Hematopoietic multipotent progenitor cell treated with erythropoietin and hydrocortisone succinate and interleukin-3 and kit ligand, for 4 days (in vitro differentiated cells): ENCODE data around the gene CYP2J2.
A peak's percentile ranks its signal among the peaks of the same experiment; 100 is the strongest.
"Not testable (repeated sequence)": the region's sequence is repeated elsewhere in the genome, so short reads cannot be mapped to it uniquely, and the experiment has no call there.

ENCODE experiments used
- DNase-seq: peaks from one replicate; pipeline ENCODE4 v3.0.0-alpha.2; 2015

The CYP2J2 gene

DNA sequence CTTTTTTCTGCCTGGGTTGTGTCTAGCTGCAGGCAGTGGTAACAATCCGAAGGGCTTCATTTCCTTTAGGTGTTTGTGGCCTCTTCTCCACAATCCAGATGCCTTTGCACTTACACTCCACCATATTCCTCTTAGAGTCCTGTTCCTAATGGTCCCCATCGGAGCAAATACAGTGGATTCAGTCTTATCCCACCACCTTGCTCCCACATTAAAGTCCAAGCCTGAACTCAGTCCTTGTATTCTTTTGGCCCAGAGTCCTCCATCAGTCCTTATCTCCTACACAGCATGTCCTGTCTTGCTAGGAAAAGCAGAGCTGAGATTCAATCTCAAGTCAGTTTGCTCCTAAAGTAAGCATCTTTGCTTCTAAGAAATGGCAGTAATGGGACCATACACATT, 8.8 kb downstream of the CYP2J2 start:
- no peak for DNase-seq

DNA sequence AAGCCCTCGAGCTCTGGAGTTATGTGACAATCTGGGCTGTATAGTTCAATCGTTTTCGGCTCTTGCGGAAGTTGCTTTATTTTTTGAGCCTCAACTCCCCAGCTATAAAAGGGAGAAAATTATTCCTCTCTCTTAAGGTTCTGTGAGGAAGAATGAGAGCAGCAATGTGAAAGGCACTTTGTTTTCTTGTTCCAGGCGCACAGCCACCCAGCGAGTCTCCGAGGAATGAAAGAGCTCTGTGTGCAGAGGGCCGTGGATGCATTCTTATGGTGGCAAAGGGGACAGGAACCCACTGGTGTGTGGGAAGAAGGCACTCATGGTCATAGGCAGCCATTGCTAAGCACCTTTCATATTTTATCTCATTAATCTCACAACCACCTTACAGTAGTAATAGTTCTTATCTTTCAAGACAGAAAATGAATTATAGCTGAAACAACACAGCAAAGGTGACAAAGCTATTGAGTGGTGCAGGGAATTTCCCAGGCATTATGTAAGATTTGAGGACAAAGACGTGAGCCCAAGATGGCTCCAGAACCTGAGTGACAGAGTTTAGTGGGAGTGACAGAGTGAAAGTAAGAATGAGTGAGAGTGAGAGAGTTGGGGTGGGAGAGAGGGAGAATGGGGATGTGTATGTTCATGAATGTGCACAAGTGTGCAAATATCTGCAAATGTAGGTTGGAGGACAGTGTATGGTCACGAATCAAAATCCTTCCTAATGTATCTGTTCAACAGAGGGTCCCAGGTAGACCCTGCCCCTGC, 9.4 kb downstream of the CYP2J2 start:
- DNase-seq, result no peak

DNA sequence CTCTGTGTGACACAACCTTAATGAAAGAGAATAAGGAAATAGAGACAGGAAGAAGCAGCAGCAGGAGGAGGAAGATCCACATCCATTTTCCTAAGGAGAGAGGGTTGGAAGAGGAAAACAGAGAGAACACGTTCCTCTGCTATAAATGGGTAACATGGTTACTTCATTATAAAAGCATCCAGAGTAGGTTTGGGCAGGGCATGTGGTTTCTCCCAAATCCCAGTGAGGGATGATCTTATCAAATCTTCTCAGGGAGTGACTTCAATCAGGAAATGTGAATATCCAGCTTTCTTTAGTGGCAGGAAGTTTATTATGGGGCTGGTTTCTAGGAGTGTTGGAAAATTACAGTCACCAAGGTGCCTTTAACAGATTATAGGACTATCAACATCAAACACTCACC, 11.1 kb downstream of the CYP2J2 start:
- no peak for DNase-seq

DNA sequence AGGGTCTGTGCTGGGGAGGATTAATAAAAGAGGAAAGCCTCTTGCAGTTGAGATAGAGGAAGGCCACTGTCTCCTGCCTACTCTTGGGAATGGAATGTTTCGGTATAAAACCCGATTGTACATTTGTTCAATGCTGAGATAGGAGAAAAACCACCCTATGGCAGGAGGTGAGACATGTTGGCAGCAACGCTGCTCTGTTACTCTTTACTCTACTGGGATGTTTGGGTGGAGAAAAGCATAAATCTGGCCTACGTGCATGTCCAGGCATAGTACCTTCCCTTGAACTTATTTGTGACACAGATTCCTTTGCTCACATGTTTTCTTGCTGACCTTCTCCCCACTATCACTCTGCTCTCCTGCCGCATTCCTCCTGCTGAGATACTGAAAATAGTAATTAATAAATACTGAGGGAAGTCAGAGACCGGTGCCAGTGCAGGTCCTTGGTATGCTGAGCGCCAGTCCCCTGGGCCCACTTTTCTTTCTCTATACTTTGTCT, 11.7 kb downstream of the CYP2J2 start:
- DNase-seq, result not testable (repeated sequence)

DNA sequence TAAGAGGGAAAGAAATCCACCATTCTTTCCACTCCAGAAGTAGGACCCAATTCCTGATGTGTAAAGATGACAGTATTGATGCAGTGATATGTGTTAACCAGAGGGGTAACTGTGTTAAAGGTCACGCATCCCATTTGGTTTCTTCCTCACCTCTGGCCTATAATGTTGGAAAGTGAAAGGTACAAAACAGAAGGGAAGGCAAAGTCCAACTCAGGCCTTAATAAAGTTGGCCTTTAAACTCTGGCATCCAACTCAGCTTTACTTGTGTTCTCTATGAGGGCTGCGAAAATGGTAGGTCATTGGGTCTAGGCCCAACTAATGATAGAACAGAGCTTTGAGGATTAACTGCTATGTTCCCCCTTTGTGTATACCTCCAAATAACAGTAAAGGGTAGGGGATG, 17.9 kb downstream of the CYP2J2 start:
- no peak for DNase-seq

DNA sequence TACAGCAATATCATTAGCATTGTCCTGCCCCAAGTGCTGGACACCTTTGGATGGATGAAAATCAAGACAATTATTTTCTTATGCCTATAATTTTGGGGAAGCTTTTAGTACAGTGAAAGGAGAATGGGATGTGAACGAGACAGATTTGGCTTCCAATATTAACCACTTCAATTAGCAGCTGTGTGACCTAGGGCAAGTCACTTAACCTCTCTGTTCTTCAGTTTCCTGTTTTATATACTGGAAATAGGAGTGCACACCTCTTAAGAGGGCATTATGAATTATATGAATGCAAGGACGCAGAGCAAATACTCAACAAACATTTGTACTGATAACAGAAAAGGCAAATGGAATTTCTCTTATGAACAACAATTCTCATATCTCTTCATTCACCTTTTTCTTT, 18.5 kb downstream of the CYP2J2 start:
- DNase-seq, result no peak

DNA sequence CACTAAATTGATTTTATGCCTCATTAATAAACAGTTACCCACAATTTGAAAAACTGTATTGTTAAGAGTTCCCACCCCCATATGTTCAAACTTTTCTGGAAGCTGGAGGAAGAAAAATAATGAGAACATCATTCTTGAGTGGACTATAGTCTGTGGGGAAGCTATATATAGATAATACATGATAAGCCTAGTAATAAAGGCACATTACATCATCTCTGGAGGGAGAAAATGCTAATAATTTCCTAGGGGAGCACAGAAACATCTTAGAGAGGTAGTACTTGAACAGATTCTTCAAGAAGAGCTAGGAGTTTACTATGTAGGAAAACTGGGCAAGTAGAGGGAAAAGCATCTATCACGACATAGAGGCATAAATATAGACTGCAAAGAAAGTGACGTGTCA, 19.6 kb downstream of the CYP2J2 start:
- no peak for DNase-seq

DNA sequence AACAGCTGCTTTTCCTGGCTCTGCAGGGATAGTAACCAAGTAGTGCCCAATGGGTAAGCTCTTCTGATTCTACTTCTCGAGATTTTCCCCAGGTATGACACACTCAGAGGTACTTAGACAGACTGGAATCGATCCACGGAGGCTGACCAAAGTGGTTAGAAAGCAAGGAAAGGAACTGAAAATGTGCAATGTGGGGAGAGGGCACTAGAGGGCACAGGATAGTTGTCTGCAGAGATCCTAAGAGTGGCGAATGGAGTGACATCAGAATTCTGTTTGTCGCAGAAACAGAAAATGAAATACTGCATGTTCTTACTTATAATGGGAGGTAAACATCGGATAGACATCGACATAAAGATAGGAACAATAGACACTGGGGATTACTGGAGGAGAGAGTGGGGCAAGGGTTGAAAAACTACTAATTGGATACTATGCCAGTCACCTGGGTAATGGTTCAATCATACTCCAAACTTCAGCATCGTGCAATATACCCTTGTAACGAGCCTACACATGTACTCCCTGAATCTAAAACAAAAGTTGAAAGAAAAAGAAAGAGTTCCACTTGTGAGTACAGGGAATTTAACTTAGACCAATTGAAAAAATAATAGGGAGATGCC, 23.3 kb downstream of the CYP2J2 start:
- peak; percentile 66 for DNase-seq

DNA sequence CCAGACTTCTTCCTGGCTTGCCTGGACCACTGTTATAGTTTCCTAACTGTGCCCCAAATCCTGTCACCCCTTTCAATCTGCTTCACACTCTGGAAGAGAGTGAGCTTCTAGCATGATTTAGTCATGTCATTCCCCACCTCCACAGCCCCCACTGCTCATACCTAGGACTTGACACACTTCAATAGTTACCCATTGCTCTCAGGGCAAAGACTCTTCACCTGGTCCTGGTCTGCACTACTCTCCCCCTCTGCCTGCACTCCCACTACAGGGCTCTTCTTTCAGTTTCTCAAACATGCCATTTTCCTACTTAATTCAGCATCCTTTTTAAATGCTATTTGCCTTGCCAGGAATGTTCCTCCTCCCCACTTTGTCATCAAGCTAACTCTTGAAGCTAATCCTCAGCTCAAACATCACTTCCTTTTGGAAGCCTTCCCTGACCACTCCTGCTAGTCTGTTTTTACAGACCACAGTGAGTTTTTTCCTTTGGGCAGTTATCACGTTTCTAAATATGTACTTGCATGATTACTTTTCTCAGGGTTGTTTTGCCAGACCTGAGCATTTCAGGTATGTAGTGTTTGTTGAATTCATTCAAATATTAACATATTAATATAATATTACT, 24.7 kb downstream of the CYP2J2 start:
- DNase-seq, result no peak

DNA sequence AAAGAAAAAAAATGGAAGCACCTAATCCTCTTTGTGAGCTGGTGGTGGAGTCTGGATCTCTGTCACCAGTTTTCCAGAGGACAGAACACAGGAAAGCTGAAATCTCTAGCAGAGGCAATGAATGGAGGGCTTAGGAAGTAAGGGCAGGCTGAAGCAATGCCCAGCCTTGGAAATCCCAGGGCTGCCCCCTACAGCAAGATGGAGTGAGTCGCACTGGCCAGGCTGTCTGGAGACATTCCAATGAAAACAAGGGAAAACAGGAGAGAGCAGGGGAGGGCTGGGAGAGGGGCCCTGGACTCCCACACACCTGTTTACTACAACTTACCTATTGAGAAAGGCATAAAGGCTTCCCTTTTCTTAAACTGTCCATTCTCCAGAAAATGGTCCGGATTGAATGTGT, 25.9 kb downstream of the CYP2J2 start:
- no peak for DNase-seq

DNA sequence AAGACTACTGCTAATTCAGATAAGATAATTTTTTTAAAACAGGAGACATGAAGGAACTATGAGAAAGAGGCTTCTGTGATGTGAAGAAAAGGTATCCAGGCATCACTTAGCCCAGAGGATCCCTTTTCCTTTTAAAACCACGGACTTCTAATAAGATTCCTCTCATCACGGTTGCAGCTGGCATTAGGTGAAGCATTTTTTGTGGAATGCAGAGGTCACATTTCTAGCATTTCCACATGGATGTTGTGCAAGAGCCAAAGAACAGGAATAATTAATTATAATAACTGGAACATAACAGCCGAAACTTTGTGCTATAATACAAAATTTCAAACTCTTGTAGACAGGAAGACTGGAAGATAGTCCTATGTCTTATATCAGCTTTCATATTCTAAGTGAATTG, 27.6 kb downstream of the CYP2J2 start:
- DNase-seq, result no peak

DNA sequence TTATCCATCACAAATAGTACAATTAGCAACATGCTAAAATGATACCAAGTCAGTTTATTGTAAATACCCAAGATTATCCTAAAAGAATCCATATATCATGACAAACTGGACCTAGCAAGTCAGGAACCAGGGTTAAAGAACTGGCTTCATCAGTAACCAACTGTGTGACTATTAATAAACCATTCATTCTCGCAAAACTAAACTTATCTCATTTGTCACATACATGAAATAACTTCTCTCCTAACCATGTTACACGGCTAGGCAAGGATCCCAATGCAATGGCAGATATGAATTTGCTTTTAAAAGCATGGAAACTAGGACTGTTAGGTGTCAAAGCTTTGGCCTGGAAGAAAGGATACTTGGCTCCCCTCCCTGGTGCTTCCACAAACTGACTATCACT, 29.4 kb downstream of the CYP2J2 start:
- no peak for DNase-seq

DNA sequence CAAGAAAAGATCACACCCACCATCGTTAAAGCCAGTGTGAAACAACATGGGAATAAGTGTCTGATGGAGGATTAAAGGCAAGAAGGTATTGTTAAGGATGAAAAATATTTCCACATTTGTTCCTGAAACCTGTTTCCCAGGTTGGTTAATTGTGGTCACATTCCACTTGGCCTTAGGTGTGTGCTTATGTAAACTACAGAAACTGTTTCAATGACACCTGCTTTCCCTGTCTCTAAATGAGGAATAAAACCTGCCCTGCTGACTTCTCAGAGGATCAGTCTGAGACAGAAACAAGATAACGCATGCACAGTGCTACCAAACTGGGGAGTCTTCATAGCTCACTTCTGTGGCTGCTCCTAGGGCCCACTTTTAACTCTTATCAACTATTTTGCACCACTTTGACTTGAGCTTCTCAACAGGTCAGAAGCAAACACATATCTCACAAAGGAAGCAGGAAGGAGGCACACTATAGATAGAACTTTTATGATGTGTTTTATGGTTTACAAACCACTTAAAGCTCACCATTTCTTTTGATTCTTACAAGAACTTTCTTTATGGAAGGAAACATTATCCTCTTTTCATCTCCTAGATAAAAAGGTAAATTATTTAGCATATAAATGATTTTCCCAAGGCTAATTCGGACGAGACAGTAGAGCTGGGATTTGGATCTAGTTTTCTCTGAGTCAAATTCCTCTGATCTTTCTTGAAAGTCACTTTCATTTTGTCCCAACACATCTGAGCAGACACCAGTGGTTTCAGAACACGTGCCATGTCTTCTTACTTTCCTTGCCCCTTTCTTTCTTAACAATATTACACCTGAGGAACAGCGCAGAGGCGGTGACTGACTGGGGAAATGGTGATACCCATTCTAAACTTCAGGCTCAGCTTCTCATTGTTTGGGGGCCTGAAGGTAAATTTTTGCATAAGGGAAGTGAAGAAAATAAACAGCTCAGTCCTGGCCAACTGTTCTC, 33.4 kb downstream of the CYP2J2 start:
- peak; percentile 24 for DNase-seq

DNA sequence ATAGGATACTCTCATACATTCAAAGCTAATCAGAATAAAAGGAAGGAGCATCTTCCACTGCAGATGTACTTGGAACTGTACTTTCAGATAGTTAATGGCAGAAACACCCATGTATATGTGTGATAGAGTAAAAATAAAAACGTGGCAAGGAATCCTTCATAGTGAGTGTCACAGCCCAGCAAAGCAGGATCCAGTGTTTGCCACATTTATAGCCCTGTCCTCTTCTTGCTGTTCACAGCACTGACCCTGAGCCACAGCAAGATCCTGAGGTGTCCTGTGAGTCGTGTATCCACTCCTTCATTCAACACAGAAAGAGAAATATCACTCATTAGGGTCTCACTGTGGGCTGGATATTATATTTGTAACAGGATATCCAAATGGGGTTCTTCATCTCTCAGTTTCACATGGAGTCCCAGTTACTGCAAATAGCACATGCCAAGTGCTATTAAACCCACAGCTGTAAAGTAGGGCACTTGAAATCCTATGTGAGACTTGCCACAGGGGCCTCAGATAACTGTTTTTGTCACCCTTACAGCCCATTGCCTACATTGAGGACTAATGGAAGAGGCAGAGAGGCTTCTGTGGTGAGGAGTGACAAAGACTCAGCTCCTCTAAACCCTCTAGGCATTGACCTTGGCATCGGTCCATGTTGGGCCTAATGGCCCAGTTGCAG, 41.3 kb downstream of the CYP2J2 start:
- DNase-seq, result no peak

DNA sequence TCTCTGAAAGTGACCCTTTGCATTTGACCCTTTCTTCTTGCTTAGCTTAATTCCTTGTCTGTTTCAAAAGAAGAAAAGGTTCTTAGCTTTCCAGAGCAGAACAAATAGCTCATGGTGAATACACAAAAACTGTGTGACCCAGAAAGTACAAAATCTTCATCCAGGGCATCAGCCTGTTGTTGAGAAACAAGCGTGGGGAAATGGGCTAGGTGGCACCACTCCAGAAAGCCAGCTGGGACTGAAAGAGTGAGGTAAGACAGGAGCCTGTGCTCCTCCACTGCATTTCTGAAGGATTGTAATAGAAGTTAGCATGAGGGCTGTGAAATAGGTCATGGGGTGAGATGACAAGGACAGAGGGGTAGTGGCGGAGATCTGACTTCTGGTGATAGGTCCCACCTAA, 45.8 kb downstream of the CYP2J2 start:
- peak; percentile 20 for DNase-seq

DNA sequence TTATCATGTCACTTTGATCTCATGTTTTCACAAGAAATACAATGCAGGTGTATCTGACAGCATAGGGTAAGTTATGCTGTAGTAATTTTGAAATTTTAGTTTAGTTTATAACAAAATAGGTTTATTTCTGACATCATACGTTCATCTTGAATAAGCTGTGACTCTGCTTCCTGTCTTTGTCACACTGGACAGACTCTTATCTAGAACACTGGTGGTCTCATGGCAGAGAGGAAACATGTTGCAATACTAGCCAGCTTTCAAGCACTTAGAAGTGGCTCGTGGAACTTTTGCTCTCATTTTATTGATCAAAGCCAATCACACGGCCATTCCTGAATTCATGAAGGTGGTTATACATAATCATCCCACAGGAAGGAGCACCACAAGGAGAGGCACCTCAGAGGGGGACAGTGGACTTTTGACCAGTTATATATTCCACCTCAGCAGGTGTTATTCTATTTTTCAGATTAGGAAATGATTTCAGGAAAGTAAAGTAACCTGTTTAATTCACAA, 46.5 kb downstream of the CYP2J2 start:
- DNase-seq, result peak; percentile 77

DNA sequence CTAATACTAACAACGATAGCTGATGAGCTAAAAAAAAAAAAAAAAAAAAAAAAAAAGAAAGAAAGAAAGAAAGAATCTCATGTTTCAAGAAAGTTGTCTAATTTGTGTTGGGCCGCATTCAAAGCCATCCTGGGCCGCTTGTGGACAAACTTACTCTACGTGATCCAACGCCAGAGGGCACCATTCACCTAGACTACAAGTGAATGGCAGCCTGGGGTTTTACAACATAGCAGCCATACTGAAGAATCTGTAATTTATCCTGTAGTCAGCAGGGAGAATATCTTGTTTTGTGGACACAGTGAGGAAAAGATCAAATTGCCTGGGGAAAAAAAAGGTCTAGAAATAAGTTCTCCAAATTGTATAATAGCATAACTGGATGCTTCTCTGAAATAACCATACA, 47.0 kb downstream of the CYP2J2 start:
- DNase-seq, result peak; percentile 89

DNA sequence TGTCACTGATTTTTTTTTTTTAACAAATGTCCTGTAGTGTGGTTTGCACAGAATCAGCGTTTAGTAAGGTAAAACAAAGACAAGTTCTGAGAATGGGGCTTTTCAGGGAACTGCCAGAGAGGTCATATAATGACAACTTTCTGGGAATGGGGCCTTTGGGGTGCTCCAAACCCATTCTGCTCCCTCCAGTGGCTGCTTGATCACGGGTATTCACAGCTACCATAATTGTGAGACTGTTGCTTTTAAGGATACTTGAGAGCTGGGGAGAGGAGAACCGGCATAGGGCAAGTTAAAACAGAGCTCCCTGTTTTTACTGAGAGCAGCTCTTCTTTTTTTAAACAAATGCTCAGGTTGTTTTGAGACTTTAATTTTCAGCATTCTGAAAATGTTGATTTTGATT, 48.2 kb downstream of the CYP2J2 start:
- no peak for DNase-seq

DNA sequence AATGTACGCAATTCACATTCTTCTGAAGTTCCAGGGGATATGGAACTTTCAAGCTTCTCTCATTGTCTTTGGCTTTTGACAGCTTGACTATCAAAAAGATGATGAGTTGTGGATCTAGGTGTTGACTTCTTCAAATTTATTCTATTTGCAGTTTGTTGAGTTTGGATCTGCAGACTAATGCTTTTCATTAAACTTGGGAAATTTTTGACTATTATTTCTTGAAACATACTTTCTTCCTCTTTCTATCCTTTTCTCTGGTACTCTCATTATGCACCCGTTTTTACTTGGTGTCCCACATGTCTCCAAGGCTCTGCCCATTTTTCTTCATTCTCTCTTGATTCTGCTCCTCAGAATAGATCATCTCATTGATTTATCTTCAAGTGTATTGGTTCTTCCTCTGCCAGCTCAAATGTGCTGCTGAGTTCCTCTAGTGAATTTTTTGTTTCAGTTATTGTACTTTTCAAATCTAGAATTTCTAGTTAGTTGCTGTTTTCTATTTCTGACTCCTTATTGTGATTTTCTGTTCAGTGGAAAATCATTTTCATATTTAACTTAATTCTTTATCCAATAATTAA, 49.4 kb downstream of the CYP2J2 start:
- no peak for DNase-seq

DNA sequence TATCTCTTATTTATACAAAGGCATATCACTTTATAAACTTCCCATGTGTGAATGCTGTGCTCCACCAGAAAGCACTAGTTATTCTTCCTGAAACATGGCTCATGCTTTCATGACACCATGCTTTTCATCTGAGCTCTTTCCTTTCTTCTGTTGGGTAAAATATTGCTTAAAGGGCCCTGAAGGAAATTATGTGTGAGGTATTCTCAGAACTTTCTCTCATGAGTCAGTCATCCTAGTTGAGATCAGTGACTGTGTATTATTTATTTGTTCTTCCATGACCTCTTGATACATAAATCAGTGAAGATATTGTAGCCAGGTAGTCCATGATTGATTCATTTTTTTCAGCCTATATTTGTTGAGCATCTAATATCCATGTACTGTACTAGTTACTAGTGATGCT, 54.8 kb downstream of the CYP2J2 start:
- no peak for DNase-seq

DNA sequence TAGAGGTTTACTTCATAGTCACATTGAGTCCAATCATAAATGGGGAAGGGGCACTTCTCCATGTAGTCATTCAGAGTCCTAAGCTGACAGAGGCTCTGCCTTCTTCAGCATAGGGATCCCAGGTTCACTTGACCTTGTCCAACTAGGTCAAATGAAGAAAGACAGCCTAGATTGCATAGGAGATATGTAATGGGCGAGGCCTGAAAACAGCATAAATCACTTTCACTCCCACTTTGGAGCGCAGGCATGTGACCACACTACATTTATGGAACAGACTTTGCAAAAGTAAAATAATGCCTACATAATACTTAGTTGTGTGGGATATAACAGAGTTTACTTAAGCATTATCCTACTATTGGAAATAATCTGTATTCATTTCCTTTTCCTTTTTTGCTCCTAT, 60.1 kb downstream of the CYP2J2 start:
- DNase-seq, result no peak
